Effector CD4-positive, alpha-beta T cell (primary cell): ENCODE results near the gene ISG20L2.

Experiments used
- DNase-seq: peaks from one replicate; pipeline ENCODE4 v3.0.0-alpha.2; 2020

ISG20L2 gene

GRCh38 chr1:156689035-156689952 is 39.3 kb downstream of the ISG20L2 start:
- DNase-seq: peak; percentile 76

DNA sequence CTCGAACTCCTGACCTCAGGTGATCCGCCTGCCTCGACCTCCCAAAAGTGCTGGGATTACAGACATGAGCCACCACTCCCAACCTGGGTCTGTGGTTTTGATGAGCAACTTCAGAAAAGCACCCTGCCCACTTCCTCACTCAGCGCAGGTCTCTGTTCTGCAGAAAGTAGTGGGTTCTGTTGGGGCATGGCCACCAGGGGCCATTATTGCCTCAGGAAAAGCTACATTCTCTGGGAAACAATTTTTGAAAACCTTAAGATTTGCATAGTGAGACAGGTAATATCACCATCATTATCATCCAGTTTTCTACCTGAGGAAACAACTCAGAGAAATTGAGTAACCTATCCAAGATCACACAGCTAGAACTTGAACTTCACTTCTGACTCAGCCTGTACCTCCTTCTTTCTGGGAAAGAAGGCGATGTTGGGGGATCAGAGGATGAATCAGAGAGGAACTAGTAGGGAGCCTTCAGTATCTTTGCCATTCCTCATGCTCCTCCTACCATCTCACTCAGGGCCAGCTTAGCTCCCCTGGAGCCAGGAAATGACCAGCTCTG is 44.3 kb downstream of the ISG20L2 start:
- DNase-seq: no peak

DNA sequence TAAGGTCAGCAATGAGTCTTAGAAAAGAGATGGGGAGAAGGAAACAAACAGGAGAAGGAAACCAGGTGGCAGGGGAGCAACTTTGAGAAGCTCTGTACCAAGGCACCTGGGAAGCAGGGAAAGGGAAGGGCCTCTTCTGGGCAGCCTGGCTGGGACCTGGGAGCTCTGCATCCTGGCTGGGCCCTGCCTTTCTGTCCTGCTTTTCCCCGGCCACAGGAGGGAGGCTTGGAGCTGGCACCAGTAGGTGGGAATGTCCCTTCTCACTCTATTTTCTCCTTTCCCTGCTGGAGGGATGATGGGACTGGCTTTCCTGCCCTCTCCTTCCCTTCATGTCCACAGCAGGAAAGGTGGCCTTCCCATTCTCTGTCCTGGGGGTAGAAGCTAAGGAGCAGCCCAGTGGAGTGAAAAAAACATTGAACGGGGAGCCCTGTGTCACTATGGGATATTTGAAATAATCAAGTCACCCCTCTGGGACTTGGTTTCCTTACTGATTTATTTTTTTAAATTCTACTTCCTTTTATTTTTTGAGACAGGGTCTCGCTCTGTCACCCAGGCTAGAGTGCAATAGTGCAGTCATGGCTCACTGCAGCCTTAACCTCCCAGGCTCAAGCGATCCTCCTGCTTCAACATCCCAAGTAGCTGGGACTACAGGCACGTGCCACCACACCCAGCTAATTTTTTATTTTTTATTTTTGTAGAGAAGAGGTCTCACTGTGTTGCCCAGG is 46.2 kb downstream of the ISG20L2 start:
- no peak for DNase-seq

GRCh38 chr1:156681196-156681960 is 47.2 kb downstream of the ISG20L2 start:
- no peak for DNase-seq

DNA sequence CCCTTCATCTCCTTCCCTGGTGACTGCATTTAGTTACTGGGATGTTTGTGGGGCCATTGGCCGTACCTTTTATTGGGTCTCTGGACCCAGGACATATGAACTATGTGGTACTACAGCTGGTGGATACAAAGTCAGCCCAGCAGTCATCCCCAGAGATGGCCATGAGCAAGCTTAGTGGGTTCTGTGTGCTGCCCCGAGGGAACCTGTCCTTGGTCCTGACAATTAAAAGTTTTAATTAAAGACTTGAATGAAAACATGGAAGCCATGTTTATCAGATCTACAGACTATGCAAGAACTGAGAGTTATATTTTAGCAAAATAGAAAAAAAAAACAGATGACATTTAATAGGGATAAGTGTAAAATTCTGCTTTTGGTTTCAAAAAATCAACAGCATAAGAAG is 48.5 kb downstream of the ISG20L2 start:
- no peak for DNase-seq

DNA sequence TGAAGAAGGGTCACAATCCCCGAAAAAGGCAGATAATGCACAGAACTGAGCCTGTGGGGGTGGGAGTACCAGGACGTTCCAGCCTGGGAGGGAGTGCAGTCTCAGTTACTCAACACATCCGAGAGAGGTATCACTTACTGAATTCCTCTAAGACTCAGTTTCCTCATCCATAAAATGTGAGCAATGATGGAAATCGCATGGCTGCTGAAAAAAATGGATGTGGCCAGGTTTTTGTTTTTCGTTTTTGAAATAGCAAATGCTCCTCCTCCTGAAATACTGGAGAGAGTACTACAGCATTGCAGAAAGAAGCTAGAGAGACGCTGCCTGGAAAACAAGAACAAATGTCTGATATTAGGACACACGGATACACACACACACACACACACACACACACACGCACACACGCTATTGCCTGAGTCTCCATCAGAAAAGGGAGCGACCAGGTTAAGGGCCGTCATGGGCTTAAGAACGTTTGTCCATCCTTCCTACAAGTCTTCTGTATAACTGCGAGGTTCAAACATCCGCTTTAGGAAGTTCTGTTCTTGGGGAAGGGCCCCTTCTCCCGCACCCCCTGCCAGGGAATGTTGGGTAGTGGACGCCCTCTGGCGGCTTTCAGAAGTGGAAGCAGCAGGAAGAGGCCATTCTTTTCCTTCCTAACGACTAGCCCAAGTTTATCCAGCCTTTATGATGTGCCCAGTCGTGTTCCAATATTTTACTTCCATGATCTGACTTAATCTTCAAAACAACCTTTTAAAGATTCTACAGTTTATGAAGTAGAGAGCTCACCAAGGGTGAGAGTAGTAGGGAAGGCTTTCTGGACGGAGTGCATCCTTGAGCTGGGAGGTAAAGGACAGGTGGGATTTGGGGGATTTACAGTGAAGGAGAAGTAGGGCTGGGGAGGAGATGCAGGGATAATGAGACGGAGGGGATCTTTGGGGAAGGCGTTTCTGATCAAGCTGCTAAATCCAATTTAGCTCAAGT is 50.7 kb downstream of the ISG20L2 start:
- no peak for DNase-seq

DNA sequence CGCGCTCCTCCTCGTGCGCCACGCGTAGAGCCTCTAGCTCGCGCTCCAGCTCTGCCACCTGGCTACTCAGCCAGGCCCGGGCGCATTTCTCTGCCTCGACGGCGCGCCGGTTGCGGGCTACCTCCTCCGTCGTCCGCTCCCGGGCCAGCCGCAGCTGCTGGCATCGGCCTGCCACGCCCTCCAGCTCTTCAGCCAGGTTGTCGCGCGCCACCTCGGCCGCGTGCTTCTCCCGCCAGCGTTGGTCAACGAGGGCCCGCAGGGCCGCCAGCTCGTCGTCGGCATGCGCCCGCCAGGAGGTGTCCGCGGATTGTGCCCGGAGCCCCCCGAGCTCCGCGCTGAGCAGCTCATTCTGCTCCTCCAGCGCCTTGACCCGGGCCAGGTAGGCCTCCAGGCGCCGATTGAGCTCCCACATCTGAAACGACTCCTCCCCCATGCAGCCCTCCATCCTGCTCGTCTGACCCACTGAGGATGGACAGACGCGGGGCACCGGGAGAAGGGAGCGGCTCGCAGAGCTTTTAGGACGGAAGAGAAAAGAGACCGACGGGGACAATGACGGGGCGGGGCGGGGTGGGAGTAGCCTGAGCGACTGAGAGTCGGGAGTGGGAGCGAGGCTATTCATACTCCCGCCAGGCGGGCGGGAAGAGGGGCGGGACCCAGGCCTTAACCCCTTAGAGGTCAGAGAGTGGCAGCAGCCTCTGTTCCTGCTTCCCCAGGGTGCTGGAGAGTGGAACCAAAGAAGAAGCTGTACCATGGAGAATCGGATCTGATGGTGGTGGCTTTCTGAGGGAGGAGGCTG is 51.5 kb downstream of the ISG20L2 start, which contains the start of gene NES:
Gene NES (minus strand): TSS at position 588 of the 796 bp plus-strand sequence. CDS start 143 bp downstream, at position 445.
- DNase-seq: no peak

DNA sequence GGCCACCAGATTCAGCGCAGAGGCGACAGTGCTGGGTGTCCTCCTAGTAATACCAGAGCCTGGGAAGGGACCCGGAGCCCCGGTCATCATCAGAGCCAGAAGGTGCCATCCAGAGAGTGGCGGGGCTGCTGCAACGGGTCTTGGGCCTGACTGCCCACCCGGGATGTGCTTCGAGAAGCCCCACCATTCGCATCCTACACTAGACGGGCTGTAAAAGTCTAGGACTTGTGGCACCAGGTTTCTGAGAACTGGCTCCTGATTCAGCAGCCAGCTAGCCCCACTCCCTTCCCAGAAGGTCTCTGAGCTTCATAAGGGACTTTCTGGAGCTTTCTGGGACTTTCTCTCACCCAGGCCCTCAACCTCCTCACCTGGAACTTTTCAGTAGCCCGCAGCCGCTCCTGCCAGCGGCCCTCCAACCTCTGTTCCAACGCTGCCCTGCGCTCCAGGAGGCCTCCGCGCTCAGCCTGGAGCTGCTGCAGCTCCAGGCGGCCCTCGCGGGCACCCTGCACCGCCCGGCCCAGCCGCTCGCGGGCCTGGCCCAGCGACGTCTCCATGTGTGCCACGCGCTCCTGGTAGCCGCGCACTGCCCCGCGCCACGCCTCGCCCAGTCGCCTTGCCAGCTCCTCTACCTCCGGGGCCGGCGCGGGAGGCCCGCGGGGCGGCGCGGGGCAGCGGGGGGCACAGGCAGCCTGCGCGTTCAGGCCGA is 52.3 kb downstream of the ISG20L2 start:
- no peak for DNase-seq

GRCh38 chr1:156675210-156676113 is 53.1 kb downstream of the ISG20L2 start:
- DNase-seq: no peak

GRCh38 chr1:156673387-156674121 is 55.0 kb downstream of the ISG20L2 start:
- DNase-seq: no peak
